ENCODE results near the gene HDAC7. TPM values are rescaled to one million over a fixed set of nuclear protein-coding genes. Genes with fewer than 3 reads are reported as not detected.
"Not testable (repeated sequence)": the region's sequence is repeated elsewhere in the genome, so short reads cannot be mapped to it uniquely, and the experiment has no call there.

Gene HDAC7
- total and polyA plus RNA-seq, 2 of the 13 experiments (the other 11 are each of a cell fraction or from before 2014, with no cell fraction given) = 4.6 to 10.8 TPM

DNA sequence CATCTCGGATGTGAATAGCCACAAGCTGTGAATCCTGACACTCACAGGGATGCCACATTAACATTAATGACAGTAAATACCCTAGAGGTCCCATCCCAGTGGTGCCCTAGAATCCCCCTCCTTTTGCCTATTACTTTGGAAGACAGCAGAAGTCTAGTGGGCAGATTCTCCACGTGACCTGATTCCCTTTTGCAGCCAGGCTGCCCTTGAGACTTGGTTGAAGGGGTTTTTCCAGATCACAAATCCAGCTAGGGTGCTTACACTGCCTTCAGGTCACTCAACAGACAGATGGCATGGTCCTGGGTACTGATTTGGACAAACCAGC lies 8.7 kb downstream of the HDAC7 start (continued):
- TF ChIP-seq, protein P1, sequence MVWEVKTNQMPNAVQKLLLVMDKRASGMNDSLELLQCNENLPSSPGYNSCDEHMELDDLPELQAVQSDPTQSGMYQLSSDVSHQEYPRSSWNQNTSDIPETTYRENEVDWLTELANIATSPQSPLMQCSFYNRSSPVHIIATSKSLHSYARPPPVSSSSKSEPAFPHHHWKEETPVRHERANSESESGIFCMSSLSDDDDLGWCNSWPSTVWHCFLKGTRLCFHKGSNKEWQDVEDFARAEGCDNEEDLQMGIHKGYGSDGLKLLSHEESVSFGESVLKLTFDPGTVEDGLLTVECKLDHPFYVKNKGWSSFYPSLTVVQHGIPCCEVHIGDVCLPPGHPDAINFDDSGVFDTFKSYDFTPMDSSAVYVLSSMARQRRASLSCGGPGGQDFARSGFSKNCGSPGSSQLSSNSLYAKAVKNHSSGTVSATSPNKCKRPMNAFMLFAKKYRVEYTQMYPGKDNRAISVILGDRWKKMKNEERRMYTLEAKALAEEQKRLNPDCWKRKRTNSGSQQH (CRISPR knock-in tag; IDR thresholded peaks at IDR 0.05; ENCODE audit: low read depth) = no peak
- TF ChIP-seq RFX5 (IDR thresholded peaks at IDR 0.05; ENCODE audit: low read depth, low read length) (no peak), ASH2L (IDR thresholded peaks at IDR 0.05; ENCODE audit: insufficient read length, low read depth, low read length) (no peak), MEF2D (CRISPR knock-in tag; IDR thresholded peaks at IDR 0.05) (no peak), RARG (CRISPR knock-in tag; IDR thresholded peaks at IDR 0.05; ENCODE audit: low read depth) (no peak)

DNA sequence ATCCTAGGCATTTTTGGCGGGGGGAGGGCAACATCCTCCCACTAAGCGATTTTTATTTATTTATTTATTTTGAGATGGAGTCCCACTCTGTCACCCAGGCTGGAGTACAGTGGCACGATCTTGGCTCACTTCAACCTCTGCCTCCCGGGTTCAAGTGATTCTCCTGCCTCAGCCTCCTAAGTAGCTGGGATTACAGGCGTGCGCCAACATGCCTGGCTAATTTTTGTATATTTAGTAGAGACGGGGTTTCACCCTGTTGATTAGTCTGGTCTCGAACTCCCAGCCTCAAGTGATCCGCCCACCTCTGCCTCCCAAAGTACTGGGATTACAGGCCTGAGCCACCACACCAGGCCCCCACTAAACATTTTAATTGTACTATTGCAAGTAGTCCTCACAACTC lies 10.2 kb downstream of the HDAC7 start:
- CTCF ChIA-PET (ENCODE audit: low intra/inter-chr PET ratio, low total read pairs); ATAC-seq: not testable (repeated sequence)

More for the DNA sequence above, 10.2 kb downstream of the HDAC7 start:
- H3K27me3 ChIP-seq (ENCODE audit: control insufficient read depth in 1 of 2, insufficient read depth in 2 of 2, low read length in 2 of 2); H3K4me2 ChIP-seq (ENCODE audit: low read depth, low read length); BruUV-seq (replicated peaks); H3K4me1 ChIP-seq (ENCODE audit: insufficient read depth, low read length); H3K9ac ChIP-seq (ENCODE audit: insufficient read depth, low read depth, low read length); H3K4me3 ChIP-seq (replicated peaks in 1 of 3; ENCODE audit: insufficient read depth in 1 of 3, low read depth in 2 of 3, low read length in 3 of 3); intact Hi-C loops (cut with micrococcal nuclease; ENCODE audit: unreplicated experiment); POLR2A ChIA-PET; DNase-seq (ENCODE audit: low spot score); FAIRE-seq; H3K9me3 ChIP-seq (ENCODE audit: low read length); H3K36me3 ChIP-seq (replicated peaks in 1 of 2; ENCODE audit: control insufficient read depth in 1 of 2, insufficient read depth in 2 of 2, low read length in 2 of 2); H2AFZ ChIP-seq (ENCODE audit: low read length); H3K27ac ChIP-seq (ENCODE audit: extremely low read length, insufficient read depth, low read length); in situ Hi-C loops (cut with HindIII; ENCODE audit: extremely low pct_ligation_motif_present, low pct_unique_long_range_greater_than_20kb); H3K79me2 ChIP-seq (ENCODE audit: insufficient read depth, low read length); H4K20me1 ChIP-seq (ENCODE audit: insufficient read depth, low read length): not testable (repeated sequence)
- 95% methylated on average over 9 of the region's 9 CpGs for WGBS (ENCODE audit: low lambda C conversion rate)

Data from HepG2 (cell line).